Measurements from ENCODE around the gene ADGB.

ADGB gene

GRCh38 chr6:146635165-146635564, 36.4 kb downstream of the ADGB start:
- DNase-seq: no peak

DNA sequence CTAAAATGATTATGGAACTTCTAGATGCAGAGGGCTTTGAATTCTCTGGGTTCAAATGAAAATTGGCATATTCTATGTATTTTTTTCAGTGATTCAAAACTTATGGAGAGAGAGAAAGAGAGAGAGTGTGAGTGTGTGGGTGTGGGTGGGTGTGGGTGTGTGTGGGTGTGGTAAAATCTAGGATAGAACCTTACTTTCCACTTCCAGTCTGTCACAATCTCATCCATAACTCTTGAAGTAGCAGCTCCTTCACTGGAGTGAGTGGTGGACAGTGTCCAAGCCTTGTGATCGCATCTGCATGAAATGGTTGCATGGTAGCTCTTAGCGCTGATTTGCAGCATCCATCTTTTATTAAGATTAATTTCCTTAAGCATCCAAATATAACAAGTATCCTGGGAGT, 37.7 kb downstream of the ADGB start:
- no peak for DNase-seq

GRCh38 chr6:146642921-146643320, 44.1 kb downstream of the ADGB start:
- no peak for DNase-seq

DNA sequence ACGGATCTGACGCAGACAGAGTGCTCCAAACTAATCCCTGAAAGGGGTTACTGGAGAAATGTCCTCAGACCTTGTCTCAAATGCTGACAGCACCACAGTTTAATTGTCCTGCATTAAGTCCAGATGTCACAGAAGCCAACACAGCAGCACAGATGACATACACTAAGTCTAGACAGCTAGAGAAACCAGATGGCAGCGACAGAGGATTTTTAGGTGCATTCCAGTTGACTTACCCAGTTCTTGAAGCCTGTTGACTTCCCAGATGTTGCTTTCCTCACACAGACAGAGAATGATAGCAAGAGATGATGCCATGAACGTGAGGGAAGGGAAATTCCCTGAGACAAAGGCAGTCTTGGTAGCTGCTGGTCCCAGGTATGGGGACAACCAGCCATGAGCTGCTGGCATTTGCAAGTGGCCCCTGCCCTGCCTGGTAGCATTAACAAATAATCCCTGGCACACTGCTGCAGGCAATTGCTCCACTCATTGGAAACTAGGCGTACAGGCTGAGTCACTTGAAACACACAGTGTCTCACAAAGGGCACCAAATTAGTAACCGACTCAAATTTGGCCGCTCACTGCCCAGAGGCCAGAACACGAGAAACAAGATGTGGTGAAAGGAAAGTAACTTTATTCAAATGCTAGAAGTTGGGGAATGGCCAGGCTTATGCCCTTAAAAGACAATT, 52.2 kb downstream of the ADGB start:
- no peak for DNase-seq

DNA sequence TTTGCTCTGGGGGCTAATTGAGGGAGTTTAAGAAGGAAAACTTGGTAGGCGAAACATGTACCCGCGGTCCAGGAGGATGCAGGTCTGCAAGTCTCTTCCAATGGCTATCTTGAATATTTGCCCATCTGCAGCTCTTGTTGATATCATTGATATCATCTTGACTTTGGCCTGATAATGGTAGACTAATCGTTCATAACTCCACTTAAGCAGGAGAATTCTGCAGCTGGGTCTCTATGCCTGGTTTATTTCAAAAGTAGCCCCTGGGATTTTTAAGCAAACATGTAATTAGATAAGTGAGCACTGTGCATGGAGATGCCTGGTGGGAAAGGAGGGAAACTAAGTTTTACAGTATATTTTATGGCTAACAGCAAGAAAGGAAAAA, 52.7 kb downstream of the ADGB start:
- DNase-seq: no peak

- DNase-seq: no peak
Observed at GRCh38 chr6:146657432-146657831, 58.7 kb downstream of the ADGB start.

GRCh38 chr6:146664871-146665360, 66.1 kb downstream of the ADGB start:
- DNase-seq: no peak

- no peak for DNase-seq
Observed at GRCh38 chr6:146666909-146667308, 68.1 kb downstream of the ADGB start.

- no peak for DNase-seq
Observed at GRCh38 chr6:146670161-146670560, 71.4 kb downstream of the ADGB start.

GRCh38 chr6:146673069-146673468, 74.3 kb downstream of the ADGB start:
- DNase-seq: no peak

GRCh38 chr6:146679386-146679785, 80.6 kb downstream of the ADGB start:
- DNase-seq: no peak

DNA sequence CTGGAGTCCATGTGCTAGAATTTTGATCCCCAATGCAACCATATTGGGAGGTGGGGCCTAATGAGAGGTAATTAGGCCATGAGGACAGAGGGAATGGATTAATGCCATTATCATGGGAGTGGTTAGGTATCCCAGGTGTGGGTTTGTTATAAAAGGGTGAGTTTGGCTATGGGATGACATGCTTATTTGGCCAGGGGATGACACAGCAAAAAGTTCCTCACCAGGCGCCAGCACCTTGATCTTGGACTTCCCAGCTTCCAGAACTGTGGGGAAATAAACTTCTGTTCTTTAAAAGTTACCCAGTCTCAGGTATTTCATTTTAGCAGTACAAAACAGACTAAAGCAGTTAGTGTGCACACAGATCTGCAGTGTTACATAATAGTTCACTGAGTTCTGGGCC, 84.1 kb downstream of the ADGB start:
- DNase-seq: no peak

DNA sequence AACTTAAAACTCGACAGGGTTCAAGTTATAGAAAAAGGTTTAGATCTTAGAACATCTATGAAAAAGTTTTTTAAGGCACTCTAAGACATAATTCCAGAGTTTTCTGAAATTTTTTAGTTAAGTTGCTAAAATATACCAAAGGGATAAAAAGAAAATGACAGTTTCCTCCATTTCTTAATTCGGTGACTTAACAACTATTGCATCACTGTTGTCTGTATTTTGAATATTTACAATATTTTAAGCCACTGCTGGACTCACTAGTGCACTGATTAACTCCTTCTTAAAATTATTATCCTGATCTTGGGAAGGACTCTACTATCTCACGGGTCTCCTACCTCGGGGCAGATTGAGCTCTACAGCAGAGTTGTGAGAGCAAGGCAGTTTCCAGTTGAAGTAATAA, 91.0 kb downstream of the ADGB start:
- no peak for DNase-seq

DNA sequence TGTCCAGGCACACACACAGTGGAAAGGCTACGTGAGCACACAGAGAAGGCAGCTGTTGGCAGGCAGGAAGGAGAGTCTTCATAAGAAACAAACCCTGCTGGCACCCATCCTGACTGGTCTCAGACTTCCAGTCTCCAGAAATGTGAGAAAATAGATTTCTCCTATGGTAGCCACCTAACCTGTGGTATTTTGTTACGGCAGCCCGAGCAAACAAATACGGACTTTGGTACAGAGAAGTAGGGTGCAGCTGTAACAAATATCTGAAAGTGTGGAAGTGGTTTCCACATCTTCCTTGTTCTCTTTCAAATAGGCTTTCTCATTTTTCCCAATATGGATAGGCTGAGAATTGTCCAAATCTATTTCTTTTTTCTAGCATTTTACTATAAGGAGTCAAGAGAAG, 94.6 kb downstream of the ADGB start:
- no peak for DNase-seq

- DNase-seq: no peak
Observed at GRCh38 chr6:146697921-146698320, 99.1 kb downstream of the ADGB start.

GRCh38 chr6:146700078-146700686, 101.4 kb downstream of the ADGB start:
- peak; percentile 28 to 31 for DNase-seq

DNA sequence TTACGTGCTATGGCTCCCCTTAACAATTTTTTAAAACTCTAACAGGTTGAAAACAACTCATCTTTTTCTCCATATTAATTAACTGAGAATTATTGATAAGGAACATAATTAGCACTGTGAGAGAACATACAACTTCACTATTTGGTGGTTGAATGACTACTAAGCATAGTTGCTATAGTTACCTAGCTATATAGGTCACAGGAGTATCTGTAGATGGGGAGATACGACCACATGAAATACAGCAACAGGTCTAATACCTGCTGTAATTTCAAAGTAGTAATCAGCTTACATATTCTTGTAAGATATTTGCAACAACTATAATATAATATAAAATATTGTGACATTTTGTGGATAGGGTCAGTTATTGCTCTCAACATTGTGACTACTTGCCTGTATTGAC, 102.9 kb downstream of the ADGB start:
- DNase-seq: no peak

DNA sequence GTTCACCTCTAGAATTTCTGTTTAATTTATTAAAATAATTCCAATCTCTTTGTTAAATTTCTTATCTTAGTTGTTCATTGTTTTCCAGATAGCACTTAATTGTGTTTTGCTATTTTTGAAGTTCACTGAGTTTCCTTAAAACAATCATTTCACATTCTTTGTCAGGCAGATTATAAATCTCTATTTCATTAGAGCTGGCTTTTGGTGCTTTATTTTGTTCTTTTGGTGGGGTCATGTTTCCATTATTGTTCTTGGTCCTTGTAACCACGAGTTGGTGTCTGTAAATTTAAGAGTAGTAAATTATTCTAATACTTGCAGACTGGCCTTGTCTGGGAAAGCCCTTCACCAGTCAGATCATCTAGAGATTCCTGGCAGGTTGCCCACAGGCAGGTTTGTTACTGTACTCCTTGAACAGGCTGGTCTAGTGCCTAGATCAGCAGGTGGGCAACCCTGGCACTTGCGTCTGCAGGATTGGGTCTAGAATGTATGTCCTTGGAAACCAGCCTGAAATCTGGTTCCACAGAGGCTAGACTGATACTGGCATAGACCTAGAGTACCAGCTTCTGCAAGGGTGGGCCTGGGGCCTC, 110.4 kb downstream of the ADGB start:
- DNase-seq: no peak

DNA sequence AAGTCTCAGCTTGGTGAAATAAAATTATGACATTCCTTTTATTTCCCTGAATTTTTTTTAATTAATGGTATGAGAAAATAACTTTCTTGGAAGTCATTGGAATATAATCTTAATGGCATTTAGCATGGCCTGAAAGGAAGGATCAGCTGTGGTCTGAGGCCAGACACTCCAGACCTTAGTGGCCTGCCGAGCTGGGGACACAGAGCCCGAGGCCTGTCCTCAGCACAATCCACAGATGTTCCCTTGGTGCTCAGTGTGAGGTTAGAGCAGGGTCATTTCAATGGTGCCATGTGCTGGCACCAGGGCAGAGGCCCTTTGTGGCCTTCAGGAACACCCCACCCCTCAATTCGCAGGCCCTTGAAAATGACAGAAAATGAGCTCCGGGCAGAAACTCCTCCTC, 120.6 kb downstream of the ADGB start:
- DNase-seq: no peak

DNA sequence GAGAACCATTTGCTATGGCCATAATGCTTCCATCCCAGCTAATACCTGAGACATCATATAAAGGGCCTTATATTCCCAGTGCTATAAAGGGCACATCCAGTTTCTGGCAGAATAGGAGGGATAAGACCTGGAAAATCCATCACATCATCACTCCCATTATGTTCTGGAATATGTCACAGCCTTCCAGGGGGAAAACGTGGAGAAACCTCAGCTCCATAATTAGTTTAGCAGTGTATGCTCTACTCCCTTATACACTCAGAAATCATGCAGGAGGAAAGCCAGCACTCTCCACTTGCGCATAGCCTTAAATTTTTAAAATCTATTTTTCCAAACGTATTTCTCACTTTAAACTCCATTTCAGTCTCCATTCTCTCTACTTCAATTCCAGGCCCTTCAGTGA, 140.9 kb downstream of the ADGB start:
- no peak for DNase-seq

DNA sequence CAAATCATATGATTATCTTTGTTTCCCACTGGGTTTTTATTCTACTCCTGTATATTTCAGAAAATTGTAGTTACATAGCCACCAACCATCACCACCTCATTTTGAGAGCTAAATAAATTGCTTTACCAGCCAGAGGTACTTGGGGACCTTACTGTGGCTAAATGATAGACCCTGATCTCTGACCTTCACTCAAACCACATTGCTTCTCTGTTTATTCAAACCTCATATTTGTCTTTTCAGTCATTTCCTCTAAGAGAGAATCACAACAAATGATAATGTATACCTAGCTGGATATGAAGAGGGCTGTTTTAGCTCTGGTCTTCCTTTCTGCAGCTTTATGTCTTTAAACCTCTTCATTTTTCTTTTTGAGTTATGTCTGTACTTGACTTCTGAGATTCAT, 142.8 kb downstream of the ADGB start:
- no peak for DNase-seq

- DNase-seq: no peak
Observed at GRCh38 chr6:146753306-146753705, 154.5 kb downstream of the ADGB start.

DNA sequence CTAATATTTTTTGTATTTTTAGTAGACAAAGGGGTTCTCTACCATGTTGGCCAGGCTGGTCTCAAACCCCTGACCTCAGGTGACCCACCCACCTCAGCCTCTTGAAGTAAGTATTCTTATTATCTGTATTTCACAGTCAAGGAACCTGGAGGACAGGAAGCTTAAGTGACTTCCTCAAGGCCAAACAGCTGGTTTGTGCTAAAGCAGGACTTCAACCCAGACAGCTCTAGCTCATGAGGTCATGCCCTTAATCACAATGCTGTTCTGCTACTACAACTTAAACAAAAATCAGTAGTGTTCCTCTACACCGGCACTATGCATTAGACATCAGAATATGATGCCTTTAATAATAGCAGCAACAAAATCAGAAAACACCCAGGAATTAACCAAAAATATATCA, 168.9 kb downstream of the ADGB start:
- no peak for DNase-seq

GRCh38 chr6:146768722-146769121, 169.9 kb downstream of the ADGB start:
- DNase-seq: no peak

All from activated T-cell treated with anti-CD3 and anti-CD28 coated beads, Interleukin-2, amount 50 U/mL, for 48 hours (primary cell).